GM12801 (cell line): ENCODE data around the gene SIRT2.

Source experiments
- TF ChIP-seq, protein P1 (sequence below): IDR thresholded peaks from one replicate; pipeline ENCODE4 v1.5.1; 2011; ENCODE audit warnings: control low read depth; ENCODE audit not compliant: insufficient read length; ENCODE audit errors: extremely low read depth

The SIRT2 gene

GRCh38 chr19:38899447-38900201, at the start of gene SIRT2, which contains the start of gene NFKBIB:
SIRT2 (minus strand) TSS chr19:38899618; CDS start chr19:38899521, 97 bp downstream.
NFKBIB (plus strand) TSS chr19:38899969; CDS start chr19:38900033, 64 bp downstream.
- TF ChIP-seq, protein P1, sequence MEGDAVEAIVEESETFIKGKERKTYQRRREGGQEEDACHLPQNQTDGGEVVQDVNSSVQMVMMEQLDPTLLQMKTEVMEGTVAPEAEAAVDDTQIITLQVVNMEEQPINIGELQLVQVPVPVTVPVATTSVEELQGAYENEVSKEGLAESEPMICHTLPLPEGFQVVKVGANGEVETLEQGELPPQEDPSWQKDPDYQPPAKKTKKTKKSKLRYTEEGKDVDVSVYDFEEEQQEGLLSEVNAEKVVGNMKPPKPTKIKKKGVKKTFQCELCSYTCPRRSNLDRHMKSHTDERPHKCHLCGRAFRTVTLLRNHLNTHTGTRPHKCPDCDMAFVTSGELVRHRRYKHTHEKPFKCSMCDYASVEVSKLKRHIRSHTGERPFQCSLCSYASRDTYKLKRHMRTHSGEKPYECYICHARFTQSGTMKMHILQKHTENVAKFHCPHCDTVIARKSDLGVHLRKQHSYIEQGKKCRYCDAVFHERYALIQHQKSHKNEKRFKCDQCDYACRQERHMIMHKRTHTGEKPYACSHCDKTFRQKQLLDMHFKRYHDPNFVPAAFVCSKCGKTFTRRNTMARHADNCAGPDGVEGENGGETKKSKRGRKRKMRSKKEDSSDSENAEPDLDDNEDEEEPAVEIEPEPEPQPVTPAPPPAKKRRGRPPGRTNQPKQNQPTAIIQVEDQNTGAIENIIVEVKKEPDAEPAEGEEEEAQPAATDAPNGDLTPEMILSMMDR = no peak

- TF ChIP-seq, protein P1 = no peak
Measured at GRCh38 chr19:38946229-38947010, 47.0 kb upstream of the SIRT2 start.

DNA sequence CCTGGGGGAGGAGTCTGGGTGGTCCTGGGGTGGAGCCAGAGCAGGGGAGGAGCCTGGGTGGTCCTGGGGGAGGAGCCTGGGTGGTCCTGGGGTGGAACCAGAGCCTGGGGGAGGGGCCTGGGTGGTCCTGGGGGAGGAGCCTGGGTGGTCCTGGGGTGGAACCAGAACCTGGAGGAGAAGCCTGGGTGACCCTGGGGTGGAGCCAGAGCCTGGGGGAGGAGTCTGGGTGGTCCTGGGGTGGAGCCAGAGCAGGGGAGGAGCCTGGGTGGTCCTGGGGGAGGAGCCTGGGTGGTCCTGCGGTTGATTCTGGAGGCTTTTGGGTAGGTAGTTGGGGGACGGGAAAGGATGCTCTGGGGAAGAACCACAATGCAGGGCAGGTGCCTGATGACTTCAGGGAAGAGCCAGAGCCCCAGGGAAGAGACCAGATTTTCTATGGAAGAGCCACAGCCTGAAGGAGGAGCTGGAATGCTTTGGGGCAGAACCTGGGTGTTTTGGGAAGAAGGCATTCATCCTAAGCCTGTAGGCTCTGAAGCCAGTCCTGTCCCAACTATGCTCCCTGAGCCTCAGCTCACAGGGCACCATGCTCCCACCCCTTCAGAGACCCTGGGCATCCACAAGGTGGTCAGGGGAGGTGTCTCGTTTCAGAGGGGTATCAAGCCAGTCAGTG, 46.3 kb upstream of the SIRT2 start:
- TF ChIP-seq, protein P1 = no peak

GRCh38 chr19:38944981-38945506, 45.6 kb upstream of the SIRT2 start:
- TF ChIP-seq, protein P1 = no peak

DNA sequence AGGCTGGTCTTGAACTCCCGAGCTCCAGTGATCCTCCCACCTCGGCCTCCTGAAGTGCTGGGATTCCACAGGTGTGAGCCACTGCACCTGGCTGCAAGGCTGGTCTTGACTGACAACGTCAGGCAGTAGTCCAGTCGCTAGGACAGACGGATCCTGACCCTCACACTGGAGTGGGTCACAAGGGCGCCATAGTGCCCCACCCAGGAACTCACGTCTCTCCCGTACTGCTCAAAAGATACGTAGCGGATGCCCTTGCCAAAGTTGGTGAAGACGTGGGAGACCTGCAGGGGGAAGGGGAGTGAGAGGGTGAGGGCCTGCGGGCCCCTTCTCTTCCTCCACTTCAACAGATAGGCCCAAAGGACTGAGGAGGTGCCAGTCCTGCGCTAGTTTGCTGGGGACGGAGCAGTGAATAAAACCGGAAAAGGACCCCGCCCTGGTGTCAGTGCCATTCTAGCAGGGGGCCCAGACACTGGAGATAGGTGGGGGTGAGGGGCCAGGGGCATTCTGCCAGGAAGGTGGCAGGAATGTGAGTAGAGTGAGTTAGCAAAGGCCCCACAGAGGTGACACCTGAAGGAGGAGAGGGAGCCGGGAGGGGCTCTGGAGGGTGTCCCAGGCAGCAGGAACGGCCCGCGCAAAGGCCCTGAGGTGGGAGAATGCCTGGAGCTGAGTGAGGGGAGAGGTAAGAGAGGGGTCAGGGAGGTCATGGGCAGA, 43.2 kb upstream of the SIRT2 start:
- TF ChIP-seq, protein P1 = no peak

DNA sequence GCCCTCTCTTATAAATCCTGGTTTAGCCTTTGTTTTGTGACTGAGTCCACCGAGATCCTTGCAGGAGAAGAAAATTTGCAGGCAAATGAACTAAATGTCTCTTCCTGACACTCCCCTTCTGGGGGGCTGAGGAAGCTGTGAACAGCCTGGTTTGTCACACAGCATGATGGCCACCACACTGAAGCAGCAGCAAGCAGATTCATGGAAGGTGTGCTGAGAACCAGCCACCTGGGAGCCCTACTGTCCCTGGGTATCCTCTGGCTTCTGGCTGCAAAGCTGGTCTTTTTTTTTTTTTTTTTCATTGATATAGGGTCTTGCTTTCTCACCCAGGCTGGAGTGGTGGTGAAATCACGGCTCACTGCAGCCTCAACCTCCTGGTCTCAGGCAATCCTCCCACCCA, 42.6 kb upstream of the SIRT2 start:
- TF ChIP-seq, protein P1 = no peak

DNA sequence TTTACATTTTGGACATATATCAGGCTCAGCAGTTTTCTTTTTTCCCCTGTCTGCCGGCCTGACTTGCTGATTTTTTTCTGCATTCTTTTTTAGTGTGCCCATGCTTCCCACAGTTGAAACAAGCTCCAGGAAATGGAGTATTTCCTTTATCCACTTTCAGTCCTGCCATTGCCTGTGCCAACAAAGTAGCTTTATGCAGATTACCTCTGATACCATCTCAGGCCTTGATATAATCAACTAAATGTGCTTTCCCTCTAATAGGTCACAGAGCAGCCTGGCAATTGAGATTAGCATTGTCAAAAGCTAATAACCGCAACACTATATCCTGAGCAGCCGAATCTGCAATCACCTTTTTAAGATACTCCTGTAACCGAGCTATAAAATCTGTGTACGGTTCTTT, 40.5 kb upstream of the SIRT2 start:
- TF ChIP-seq, protein P1 = no peak
